HCT116 (cell line): ENCODE data around the gene CETP.

Experiments
- EZH2 ChIP-seq: fragments of 200-600 bp; sonication (generic); IDR thresholded peaks from 2 replicates; pipeline ENCODE4 v1.6.1; 2017; ENCODE audit warnings: antibody characterized with exemption, mixed run types
- EZH2phosphoT487 ChIP-seq: fragments of 200-600 bp; IDR thresholded peaks from 2 replicates; pipeline ENCODE4 v1.6.1; 2018; ENCODE audit warnings: antibody characterized with exemption, borderline replicate concordance
- POLR2A ChIP-seq: IDR thresholded peaks from 2 replicates; pipeline ENCODE4 v1.7.0; 2011; ENCODE audit warnings: borderline replicate concordance; ENCODE audit not compliant: insufficient read depth, insufficient read length; ENCODE audit errors: extremely low read depth
- POLR2AphosphoS5 ChIP-seq: IDR thresholded peaks from 2 replicates; pipeline ENCODE4 v1.6.1; 2011; ENCODE audit warnings: mild to moderate bottlenecking, low read depth, low read length, moderate library complexity
- RAD21 ChIP-seq: IDR thresholded peaks from 2 replicates; pipeline ENCODE4 v1.6.1; 2012; ENCODE audit warnings: low read depth, mild to moderate bottlenecking
- SIN3A ChIP-seq: IDR thresholded peaks from 2 replicates; pipeline ENCODE4 v1.6.1; 2012; ENCODE audit warnings: low read depth
- YY1 ChIP-seq: IDR thresholded peaks from 2 replicates; pipeline ENCODE4 v1.6.1; 2011; ENCODE audit warnings: low read length, low read depth, moderate library complexity, mild to moderate bottlenecking; ENCODE audit not compliant: insufficient replicate concordance; ENCODE audit errors: extremely low read depth
- ZNF274 ChIP-seq: fragments of 200-500 bp; sonication (Bioruptor generic); IDR thresholded peaks from 2 replicates; pipeline ENCODE4 v1.6.1; 2014; ENCODE audit warnings: mild to moderate bottlenecking, low read depth, low read length, inconsistent platforms
- TF ChIP-seq, protein P1 (sequence below), 3 experiments: fragments of 200-600 bp in 1 of 3; sonication (generic) in 1 of 3; IDR thresholded peaks in 2 of 3; conservative IDR thresholded peaks in 1 of 3; 2 replicates each; pipeline ENCODE4 v1.5.1; 2012 to 2017; ENCODE audit warnings: low read depth in 2 of 3, low read length in 2 of 3, antibody characterized with exemption in 1 of 3, borderline replicate concordance in 1 of 3, control low read depth in 1 of 3, mild to moderate bottlenecking in 1 of 3, mixed read lengths in 1 of 3, mixed run types in 1 of 3, moderate library complexity in 1 of 3; ENCODE audit not compliant: insufficient read depth in 1 of 3
- TF ChIP-seq, protein P2 (sequence below): IDR thresholded peaks from 2 replicates; pipeline ENCODE4 v1.6.1; 2012; ENCODE audit warnings: low read depth

DNA sequence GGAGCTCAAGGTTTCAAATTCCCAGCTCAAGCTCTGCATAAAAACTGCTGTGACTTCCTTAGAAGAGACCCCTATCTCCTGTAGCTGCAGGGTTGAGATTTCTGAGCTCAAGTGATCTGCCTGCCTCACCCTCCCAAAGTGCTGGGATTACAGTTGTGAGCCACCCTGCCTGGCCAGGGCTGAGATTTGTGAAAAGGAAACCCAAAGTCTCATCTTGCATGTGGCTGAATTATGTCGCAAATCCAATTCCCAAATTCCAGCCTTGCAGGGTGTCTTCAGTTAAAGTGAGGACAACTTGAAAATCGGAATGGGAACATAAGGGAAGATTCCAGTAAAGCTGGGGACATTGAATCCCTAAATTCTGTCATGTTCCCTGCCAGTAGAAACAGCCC, 14.2 kb upstream of the CETP start:
- TF ChIP-seq POLR2AphosphoS5: peak; percentile 8; the same call in 1 of the 2 replicates
- TF ChIP-seq, protein P1, sequence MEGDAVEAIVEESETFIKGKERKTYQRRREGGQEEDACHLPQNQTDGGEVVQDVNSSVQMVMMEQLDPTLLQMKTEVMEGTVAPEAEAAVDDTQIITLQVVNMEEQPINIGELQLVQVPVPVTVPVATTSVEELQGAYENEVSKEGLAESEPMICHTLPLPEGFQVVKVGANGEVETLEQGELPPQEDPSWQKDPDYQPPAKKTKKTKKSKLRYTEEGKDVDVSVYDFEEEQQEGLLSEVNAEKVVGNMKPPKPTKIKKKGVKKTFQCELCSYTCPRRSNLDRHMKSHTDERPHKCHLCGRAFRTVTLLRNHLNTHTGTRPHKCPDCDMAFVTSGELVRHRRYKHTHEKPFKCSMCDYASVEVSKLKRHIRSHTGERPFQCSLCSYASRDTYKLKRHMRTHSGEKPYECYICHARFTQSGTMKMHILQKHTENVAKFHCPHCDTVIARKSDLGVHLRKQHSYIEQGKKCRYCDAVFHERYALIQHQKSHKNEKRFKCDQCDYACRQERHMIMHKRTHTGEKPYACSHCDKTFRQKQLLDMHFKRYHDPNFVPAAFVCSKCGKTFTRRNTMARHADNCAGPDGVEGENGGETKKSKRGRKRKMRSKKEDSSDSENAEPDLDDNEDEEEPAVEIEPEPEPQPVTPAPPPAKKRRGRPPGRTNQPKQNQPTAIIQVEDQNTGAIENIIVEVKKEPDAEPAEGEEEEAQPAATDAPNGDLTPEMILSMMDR (IDR thresholded peaks at IDR 0.05 in 2 of 3, conservative IDR thresholded peaks at IDR 0.05 in 1 of 3; ENCODE audit: borderline replicate concordance in 1 of 3, insufficient read depth in 1 of 3, low read depth in 2 of 3, low read length in 2 of 3): no peak
- TF ChIP-seq RAD21: no peak
- no peak for TF ChIP-seq SIN3A
- no peak for TF ChIP-seq POLR2A
- TF ChIP-seq, protein P2, sequence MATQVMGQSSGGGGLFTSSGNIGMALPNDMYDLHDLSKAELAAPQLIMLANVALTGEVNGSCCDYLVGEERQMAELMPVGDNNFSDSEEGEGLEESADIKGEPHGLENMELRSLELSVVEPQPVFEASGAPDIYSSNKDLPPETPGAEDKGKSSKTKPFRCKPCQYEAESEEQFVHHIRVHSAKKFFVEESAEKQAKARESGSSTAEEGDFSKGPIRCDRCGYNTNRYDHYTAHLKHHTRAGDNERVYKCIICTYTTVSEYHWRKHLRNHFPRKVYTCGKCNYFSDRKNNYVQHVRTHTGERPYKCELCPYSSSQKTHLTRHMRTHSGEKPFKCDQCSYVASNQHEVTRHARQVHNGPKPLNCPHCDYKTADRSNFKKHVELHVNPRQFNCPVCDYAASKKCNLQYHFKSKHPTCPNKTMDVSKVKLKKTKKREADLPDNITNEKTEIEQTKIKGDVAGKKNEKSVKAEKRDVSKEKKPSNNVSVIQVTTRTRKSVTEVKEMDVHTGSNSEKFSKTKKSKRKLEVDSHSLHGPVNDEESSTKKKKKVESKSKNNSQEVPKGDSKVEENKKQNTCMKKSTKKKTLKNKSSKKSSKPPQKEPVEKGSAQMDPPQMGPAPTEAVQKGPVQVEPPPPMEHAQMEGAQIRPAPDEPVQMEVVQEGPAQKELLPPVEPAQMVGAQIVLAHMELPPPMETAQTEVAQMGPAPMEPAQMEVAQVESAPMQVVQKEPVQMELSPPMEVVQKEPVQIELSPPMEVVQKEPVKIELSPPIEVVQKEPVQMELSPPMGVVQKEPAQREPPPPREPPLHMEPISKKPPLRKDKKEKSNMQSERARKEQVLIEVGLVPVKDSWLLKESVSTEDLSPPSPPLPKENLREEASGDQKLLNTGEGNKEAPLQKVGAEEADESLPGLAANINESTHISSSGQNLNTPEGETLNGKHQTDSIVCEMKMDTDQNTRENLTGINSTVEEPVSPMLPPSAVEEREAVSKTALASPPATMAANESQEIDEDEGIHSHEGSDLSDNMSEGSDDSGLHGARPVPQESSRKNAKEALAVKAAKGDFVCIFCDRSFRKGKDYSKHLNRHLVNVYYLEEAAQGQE: no peak
- no peak for TF ChIP-seq EZH2
- TF ChIP-seq YY1: no peak
- no peak for TF ChIP-seq ZNF274
- TF ChIP-seq EZH2phosphoT487: no peak
